Fibroblast of skin of scalp (primary cell): ENCODE data around the gene NSUN5.
"Not testable (repeated sequence)": the region's sequence is repeated elsewhere in the genome, so short reads cannot be mapped to it uniquely, and the experiment has no call there.

Experiments
- DNase-seq: peaks from one replicate; pipeline ENCODE4 v3.0.0-alpha.2; 2013

NSUN5 gene

GRCh38 chr7:73267813-73268212, 40.8 kb downstream of the NSUN5 start:
- DNase-seq = not testable (repeated sequence)

GRCh38 chr7:73266719-73267368, 41.8 kb downstream of the NSUN5 start:
- not testable (repeated sequence) for DNase-seq

GRCh38 chr7:73262416-73262815, 46.2 kb downstream of the NSUN5 start:
- DNase-seq = not testable (repeated sequence)
